Measurements from ENCODE around the gene FAM181A.
A peak's percentile ranks its signal among the peaks of the same experiment; 100 is the strongest.

Gene FAM181A

GRCh38 chr14:93929048-93929535 lies 1.9 kb downstream of the FAM181A start:
- no peak for DNase-seq (ENCODE audit: low read depth in 2 of 2)

DNA sequence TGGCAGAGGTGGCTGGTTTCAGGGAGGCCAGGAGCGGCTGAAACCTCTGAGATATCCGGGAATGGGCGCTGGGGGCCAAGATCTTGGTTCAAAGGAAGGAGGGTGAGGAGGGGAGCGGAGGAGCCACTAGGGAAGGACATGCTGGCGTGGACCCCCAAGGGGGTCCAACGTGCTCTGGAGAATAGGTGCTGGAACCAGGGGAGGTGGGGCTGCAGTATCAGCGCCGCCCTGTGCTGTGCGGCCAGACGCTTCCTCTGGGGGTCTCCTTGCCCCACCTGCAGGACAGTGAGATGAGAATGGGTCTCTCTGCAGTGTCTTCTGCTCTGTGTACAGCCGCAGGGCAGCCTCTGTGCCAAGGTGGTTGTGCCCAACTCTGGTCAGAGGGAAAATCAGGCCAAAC lies 2.5 kb downstream of the FAM181A start:
- no peak for DNase-seq (ENCODE audit: low read depth in 2 of 2)

GRCh38 chr14:93930296-93930988 lies 3.3 kb downstream of the FAM181A start:
- no peak for DNase-seq (ENCODE audit: low read depth in 2 of 2)

GRCh38 chr14:93930989-93931307 lies 3.8 kb downstream of the FAM181A start:
- DNase-seq (ENCODE audit: low read depth in 2 of 2) = no peak

GRCh38 chr14:93932642-93933041 lies 5.5 kb downstream of the FAM181A start:
- no peak for DNase-seq (ENCODE audit: low read depth in 2 of 2)

DNA sequence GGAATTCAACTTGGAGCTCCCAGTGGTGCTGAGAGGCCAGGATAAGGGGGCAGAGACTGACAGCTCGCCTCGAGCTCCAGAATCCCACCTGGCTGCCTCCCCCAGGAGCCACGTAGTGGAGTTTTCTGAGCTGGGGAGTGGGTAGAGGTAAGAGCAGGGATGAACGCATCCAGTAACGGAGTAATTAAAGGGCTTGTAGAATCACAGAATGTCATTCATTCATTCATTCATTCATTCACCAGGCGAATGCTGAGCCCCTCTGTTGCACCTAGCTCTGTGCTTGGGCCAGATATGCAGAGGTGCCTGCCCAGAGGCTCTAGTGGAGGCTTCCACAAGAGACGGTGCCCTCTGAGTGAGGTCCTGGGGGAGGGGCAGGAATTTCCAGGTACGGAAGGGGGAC lies 8.1 kb downstream of the FAM181A start:
- DNase-seq (ENCODE audit: low read depth in 2 of 2) = no peak

DNA sequence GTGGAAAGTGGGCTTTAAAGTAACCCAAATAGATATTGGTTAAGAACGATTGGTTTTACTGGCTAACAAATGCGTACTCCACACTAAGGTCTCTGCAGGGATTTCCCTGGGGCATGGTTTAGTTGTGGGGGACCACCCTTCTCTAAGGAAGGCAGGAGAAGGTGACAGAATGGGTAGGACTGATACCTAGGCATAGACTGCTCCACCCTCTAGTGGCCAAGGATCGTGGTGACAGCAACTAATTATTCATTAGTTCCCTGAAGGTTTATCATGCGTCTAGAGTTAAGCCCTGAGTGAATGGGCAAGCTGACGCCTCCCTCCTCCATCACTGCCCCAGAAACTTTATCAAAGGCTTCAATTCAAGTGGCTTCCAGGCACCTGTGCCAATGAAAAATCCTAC lies 9.1 kb downstream of the FAM181A start:
- no peak for DNase-seq (ENCODE audit: low read depth in 2 of 2)

DNA sequence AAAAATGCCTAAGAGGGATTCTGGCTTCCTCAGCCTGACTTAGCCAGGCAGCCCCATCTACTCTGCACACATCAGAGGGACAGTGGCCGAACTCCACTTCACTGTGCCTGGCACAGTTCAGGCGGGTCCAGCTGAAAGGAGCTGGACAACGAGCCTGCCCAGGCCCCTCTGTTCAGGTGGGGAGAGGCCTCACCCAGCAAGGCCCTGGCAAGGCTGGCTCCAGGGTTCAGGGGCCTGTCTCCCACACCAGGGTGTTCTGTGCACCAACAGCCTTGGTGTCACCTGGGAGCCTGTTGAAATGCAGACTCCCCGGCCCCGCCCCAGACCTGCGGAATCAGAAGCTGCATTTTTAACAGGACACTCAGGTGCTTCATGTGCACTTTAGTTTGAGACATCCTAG lies 9.8 kb downstream of the FAM181A start:
- no peak for DNase-seq (ENCODE audit: low read depth in 2 of 2)

- DNase-seq (ENCODE audit: low read depth in 2 of 2) = no peak
Observed at GRCh38 chr14:93937519-93937918, 10.4 kb downstream of the FAM181A start.

DNA sequence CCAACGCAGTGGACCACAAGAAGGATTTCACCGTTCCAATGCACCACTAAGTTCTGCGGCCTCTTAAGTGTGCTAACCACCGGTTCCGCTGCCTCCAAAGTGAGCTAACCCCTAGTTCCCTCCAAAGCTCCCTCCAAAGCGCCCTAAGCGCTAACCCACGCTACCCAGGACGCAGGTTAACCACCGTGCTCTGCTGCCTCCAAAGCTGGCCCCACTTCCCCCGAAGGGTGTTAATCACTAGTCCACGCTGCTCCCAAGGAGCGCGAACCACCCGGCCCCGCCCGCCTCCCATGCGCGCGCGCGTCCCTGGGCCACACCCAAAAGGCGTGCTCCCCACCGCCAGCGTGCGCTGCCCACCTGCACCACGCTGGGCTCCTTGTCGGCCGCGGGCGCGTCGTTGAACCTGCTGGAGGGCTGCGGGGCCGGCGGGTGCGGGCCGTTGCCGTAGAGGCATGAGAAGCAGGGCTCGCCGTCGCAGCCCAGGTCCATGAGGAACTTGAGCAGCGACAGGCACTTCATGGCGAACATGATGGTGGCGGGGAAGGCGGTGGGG lies 11.7 kb downstream of the FAM181A start:
- no peak for DNase-seq (ENCODE audit: low read depth in 2 of 2)

- peak; percentile 82 to 84 for DNase-seq (ENCODE audit: low read depth in 2 of 2)
Observed at GRCh38 chr14:93939304-93940229, 12.4 kb downstream of the FAM181A start.

DNA sequence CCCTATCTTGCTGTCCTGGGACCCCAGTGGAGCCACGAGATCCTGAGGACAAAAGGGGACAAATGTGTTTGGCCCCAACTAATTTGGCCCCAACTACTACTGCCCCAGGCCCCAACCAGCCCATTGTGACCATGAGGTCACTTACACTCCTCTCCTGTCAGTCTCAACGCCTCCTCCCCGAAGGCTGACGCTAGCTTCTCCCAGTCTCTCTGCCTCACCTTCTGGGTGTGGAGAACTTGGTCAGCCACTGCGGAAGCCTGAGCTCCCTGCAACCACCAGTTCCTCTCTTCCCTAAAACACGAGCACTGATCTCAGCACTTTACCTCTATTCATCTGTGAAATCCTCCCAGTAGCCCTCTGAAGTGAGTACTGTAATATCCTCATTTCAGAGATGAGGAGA lies 13.3 kb downstream of the FAM181A start:
- DNase-seq (ENCODE audit: low read depth in 2 of 2) = no peak

- no peak for DNase-seq (ENCODE audit: low read depth in 2 of 2)
Observed at GRCh38 chr14:93941293-93941910, 14.3 kb downstream of the FAM181A start.

- no peak for DNase-seq (ENCODE audit: low read depth in 2 of 2)
Observed at GRCh38 chr14:93943052-93943451, 15.9 kb downstream of the FAM181A start.

- DNase-seq (ENCODE audit: low read depth in 2 of 2) = no peak
Observed at GRCh38 chr14:93943930-93944329, 16.8 kb downstream of the FAM181A start.

GRCh38 chr14:93944348-93945069 lies 17.4 kb downstream of the FAM181A start:
- DNase-seq (ENCODE audit: low read depth in 2 of 2) = no peak

- DNase-seq (ENCODE audit: low read depth in 2 of 2) = no peak
Observed at GRCh38 chr14:93945070-93945399, 17.9 kb downstream of the FAM181A start.

DNA sequence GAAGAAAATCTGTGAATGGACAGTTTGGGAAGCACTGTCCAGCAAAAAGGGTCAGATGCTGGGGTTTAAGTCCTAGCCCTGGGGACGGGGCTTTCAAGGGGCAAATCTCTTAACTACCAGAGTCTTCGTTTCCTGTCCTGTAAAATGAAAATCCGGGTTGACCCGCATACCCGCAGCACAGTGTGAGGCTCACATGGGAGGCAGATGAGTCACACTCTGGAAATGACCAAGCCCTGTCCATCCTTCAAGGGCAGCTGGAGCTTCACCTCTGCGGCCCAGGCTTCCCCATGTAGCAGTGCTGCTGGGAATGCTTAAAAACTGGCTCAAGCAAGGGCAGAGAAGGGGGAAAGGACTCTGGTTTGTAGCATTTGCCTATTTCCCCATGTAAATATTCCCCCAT lies 19.0 kb downstream of the FAM181A start:
- no peak for DNase-seq (ENCODE audit: low read depth in 2 of 2)

DNA sequence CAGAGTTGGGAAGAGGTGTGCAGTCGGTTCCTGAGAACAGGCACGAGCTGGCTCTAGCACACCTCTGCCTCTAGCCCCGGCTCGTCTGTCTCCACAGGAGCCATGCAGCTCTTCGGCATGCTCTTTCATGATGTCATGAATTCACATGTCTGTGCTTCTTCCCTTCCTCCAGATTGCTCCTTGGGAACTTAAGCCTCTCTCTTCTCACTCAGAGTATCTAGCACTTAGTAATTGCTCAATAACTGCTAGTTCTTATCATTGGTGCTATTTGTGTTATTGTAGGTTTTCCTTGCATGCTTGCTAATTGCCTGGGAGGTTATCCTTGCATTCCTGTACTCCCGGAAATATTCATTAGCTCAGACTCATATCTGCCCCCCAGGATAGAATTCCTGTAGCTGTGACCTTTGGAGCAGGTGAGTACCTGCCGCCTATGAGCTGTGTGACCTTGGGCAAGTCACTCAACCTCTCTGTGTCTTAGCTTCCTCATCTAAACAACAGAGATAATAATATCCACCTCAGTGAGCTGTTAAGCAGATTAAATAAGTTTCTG lies 19.5 kb downstream of the FAM181A start:
- no peak for DNase-seq (ENCODE audit: low read depth in 2 of 2)

DNA sequence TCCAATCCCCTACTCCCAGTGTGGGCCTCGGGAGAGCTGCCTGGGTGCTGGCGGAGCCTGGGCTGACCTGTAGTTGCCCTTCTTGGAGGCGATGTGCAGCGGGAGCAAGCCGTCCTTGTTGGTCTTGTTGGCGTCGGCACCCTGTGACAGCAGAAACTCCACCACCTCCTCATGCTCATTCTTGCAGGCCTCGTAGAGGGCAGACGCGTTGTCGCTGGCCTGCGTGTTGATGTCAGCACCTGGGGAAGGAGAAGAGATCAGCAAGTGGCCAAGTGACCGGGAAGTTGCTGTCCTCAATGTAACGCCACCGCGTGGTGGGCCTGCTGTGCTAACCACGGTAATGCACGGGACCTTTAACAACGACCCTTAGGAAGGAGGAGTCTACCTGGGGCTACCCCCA lies 20.1 kb downstream of the FAM181A start:
- DNase-seq (ENCODE audit: low read depth in 2 of 2) = no peak

- no peak for DNase-seq (ENCODE audit: low read depth in 2 of 2)
Observed at GRCh38 chr14:93949511-93950075, 22.4 kb downstream of the FAM181A start.
